Measurements from ENCODE around the gene BCL6. TPM values are rescaled to one million over a fixed set of nuclear protein-coding genes. Genes with fewer than 3 reads are reported as not detected.

Gene BCL6
- total RNA-seq, 1 experiment from 2014 or later: 35.1 TPM

GRCh38 chr3:187719628-187720336 is 25.5 kb downstream of the BCL6 start:
- no peaks in the 10 kb centered on the region for H3K9me3 Mint-ChIP-seq (ENCODE audit: low read depth, unreplicated experiment)
- no peak overlapping the region for H3K27ac Mint-ChIP-seq (ENCODE audit: unreplicated experiment)
- peaks cover 21% of the 10 kb centered on the region for H3K27me3 Mint-ChIP-seq (ENCODE audit: unreplicated experiment)
- intact Hi-C loops (cut with micrococcal nuclease; ENCODE audit: unreplicated experiment): no loop called here
- no peak for TF ChIP-seq CTCF (IDR thresholded peaks at IDR 0.05; ENCODE audit: unreplicated experiment)
- peaks cover under 1% of the 10 kb centered on the region for H3K4me1 Mint-ChIP-seq (ENCODE audit: low read depth, unreplicated experiment)
- peaks cover 5% of the 10 kb centered on the region for H3K36me3 Mint-ChIP-seq (ENCODE audit: insufficient read depth, unreplicated experiment)
- BruUV-seq (replicated peaks): no TSS peak
- H3K4me3 Mint-ChIP-seq (ENCODE audit: low read depth, unreplicated experiment): no peak overlapping the region
- CTCF ChIA-PET: interaction anchor here (0.5 to 2.0 kb wide), 8 partner anchors 13 to 1231 kb away, joined by 3 to 5 read pairs (median 3); no protein-coding TSS in a partner anchor
- no peak for DNase-seq

- H3K4me1 Mint-ChIP-seq (ENCODE audit: low read depth, unreplicated experiment): peaks cover 10% of the 10 kb centered on the region
- DNase-seq: no peak
- no peak overlapping the region for H3K27ac Mint-ChIP-seq (ENCODE audit: unreplicated experiment)
- H3K9me3 Mint-ChIP-seq (ENCODE audit: low read depth, unreplicated experiment): no peaks in the 10 kb centered on the region
- no TSS peak for BruUV-seq (replicated peaks)
- H3K4me3 Mint-ChIP-seq (ENCODE audit: low read depth, unreplicated experiment): no peak overlapping the region
- intact Hi-C loops (cut with micrococcal nuclease; ENCODE audit: unreplicated experiment): no loop called here
- peaks cover 5% of the 10 kb centered on the region for H3K36me3 Mint-ChIP-seq (ENCODE audit: insufficient read depth, unreplicated experiment)
- TF ChIP-seq CTCF (IDR thresholded peaks at IDR 0.05; ENCODE audit: unreplicated experiment): no peak
- H3K27me3 Mint-ChIP-seq (ENCODE audit: unreplicated experiment): peaks cover 24% of the 10 kb centered on the region
- CTCF ChIA-PET: interaction anchor here (1.2 to 2.0 kb wide), 2 partner anchors 12 to 39 kb away, joined by 3 to 4 read pairs; no protein-coding TSS in a partner anchor
Measured at GRCh38 chr3:187718802-187719201, 26.5 kb downstream of the BCL6 start.

DNA sequence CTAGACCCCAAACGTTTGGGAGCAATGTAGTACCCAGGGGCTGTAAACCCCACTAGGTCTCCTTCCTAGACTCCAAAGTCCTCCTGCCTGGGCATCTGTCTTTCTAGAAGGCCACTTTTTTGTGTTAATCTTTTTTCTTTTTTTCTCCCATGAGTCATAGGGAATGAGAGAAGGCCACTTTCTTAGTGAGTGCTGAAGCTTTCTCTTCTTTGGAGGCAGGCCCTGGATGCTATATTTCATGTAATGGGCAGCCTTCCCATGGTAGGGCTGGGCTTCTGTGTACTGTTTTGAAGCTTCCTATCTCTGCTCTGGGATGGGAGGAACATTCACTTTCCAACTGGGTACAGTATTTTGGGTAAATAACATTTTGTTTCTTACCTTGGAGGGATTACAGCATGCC is 27.7 kb downstream of the BCL6 start:
- TF ChIP-seq CTCF (IDR thresholded peaks at IDR 0.05; ENCODE audit: unreplicated experiment): no peak
- no peak overlapping the region for H3K27ac Mint-ChIP-seq (ENCODE audit: unreplicated experiment)
- H3K4me1 Mint-ChIP-seq (ENCODE audit: low read depth, unreplicated experiment): peaks cover 10% of the 10 kb centered on the region
- no TSS peak for BruUV-seq (replicated peaks)
- H3K36me3 Mint-ChIP-seq (ENCODE audit: insufficient read depth, unreplicated experiment): peaks cover 5% of the 10 kb centered on the region
- CTCF ChIA-PET: interaction anchor here (0.6 kb wide), 2 partner anchors 9 to 13 kb away, joined by 3 to 4 read pairs; no protein-coding TSS in a partner anchor
- peaks cover 24% of the 10 kb centered on the region for H3K27me3 Mint-ChIP-seq (ENCODE audit: unreplicated experiment)
- H3K4me3 Mint-ChIP-seq (ENCODE audit: low read depth, unreplicated experiment): no peak overlapping the region
- intact Hi-C loops (cut with micrococcal nuclease; ENCODE audit: unreplicated experiment): no loop called here
- H3K9me3 Mint-ChIP-seq (ENCODE audit: low read depth, unreplicated experiment): no peaks in the 10 kb centered on the region
- no peak for DNase-seq

GRCh38 chr3:187714404-187714979 is 30.8 kb downstream of the BCL6 start:
- Mint-ChIP-seq H3K27ac (ENCODE audit: unreplicated experiment) (no peak overlapping the region), H3K36me3 (ENCODE audit: insufficient read depth, unreplicated experiment) (no peaks in the 10 kb centered on the region), H3K9me3 (ENCODE audit: low read depth, unreplicated experiment) (no peaks in the 10 kb centered on the region), H3K4me3 (ENCODE audit: low read depth, unreplicated experiment) (no peak overlapping the region), H3K27me3 (ENCODE audit: unreplicated experiment) (peaks cover 24% of the 10 kb centered on the region), H3K4me1 (ENCODE audit: low read depth, unreplicated experiment) (peaks cover 10% of the 10 kb centered on the region)
- CTCF ChIA-PET: interaction anchor here (0.6 to 2.2 kb wide), 7 partner anchors 10 to 865 kb away, joined by 3 to 16 read pairs (median 4); partner anchors contain the start of gene RPL39L
- TF ChIP-seq CTCF (IDR thresholded peaks at IDR 0.05; ENCODE audit: unreplicated experiment): peak; percentile 97
- intact Hi-C loops (cut with micrococcal nuclease; ENCODE audit: unreplicated experiment): loop anchor here (1.0 kb wide), 3 partner anchors 35 to 494 kb away; no protein-coding TSS in a partner anchor
- DNase-seq: peak; percentile 90
- no TSS peak for BruUV-seq (replicated peaks)

Measured in Calu3 (cell line).